ENCODE data around the gene OXNAD1.

OXNAD1 gene

DNA sequence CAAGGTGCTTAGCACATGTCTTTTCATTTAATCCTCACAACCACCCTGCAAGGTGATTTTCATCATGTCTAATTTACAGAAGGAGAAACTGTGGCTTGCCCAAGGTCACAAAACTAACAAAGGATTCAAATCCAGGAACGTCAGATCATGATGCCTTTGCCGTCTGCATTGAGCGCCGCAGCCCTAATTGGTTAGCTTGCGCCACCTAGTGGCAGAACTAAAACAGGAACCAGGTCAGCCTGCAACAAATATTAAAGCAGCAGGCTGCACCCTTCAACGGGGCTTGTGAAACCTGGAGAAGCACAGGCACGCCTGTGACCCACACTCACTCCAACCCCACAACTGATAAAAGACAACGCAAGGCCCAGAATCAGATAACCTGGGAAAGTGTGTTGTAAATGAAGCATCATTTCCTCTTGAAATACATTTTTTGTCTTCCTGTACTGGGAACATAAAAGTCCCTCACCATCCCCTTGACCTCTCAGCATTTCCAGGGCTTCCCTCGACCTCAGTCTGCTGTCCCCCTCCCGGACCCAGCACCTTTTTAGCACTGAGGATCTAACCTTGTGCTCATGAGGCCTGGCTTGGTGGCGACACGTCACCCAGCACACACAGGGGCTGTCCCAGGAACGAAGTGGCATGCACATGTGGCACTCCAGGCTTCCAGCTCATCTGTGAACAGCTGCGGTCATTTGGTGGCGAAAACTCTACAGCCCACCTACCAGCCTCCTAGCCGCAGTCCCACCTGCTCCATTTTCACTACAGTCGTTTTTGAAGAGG, 17.5 kb upstream of the OXNAD1 start:
- peak; percentile 80 for DNase-seq (ENCODE audit: low spot score)

DNA sequence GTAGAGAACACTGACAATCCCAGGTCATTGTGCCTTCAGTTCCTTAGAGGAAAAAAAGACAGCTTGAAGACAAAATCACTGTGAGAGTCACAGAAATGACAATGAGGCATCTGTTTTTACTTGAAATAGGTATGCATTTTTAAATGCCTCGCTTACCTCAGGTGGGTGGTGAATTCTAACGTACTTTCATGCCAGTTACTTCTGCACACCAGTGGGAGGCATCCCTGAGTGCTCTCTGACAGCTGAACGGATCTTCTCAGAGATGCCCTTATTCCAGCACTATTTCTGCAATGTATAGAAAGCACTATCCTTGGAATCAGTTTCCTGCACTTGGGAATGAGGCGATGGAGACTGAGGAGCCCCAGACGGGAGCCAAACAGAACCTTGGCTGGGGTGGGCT, 16.5 kb upstream of the OXNAD1 start:
- no peak for DNase-seq (ENCODE audit: low spot score)

DNA sequence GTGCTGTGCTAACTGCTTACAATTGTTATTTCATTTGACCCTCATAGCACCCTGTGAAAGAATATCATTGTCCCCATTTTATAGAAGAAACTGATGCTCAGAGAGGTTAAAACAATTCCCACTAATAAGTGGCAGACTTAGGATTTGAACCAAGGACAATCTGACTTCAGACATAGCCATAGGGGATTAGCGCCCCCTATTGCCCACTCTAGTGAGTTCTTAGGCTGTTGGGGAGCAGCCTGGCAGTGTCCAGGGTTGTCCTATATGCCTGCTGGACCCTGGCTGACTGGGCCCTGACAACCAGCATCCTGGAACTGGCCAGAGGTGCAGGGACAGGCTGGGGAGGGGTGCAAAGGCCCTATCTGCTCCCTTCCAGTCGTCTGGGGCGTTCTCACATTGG, 15.7 kb upstream of the OXNAD1 start:
- DNase-seq (ENCODE audit: low spot score), result no peak

DNA sequence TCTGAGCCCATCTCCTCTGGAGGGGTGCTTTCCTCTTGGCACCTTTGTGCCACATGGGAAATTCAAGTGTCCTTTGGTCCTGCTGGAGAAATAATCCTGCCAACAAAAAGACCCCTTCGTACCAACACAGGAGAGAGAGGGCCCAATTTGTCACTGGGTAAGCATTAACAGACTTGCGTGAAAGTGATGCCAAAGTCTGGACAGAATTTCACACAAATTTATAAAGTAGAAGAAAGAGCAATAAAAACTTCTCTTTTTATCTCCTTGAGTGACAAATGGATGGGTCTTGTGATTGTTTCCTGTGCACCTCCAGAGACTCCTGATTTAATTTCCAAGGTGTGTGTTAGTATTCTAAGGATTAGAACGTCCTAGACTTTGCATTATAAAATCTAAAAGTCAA, 15.1 kb upstream of the OXNAD1 start:
- no peak for DNase-seq (ENCODE audit: low spot score)

DNA sequence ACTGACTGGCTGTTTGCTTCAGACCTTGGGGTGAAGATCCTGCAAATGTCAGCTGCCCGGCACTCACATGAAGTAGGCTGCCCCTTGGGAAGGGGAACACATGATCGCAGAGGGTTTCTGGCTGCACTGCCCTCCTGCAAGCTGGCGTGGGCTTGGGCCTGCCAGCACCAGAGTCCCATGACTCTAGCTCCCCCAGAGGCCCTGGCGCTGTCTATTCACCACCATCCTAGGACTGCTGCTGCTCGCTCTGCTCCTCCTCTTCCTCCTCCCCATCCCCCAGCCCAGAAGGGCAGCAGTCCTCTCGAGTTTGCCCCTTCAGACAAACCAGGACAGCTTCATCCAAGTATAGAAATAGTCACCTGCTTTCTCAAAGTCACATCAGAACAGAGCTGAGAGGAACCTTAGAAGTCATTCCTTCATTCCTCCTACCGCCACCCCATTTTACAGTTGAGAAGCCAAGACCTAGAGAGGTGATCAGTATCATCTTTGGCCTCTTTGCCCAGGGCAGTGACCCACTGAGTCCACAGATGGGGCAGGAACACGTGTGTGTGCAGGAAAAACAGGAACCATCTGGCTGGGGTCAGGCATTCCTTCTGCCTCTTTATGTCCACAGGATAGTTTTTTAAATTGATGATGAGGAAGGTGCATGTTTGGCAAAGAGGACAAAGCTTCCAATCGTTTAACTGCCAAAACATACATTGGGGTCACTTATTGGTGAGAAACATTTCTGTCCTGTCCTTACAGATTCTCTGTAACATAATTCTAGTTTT, 13.5 kb upstream of the OXNAD1 start:
- no peak for DNase-seq (ENCODE audit: low spot score)

GRCh38 chr3:16252243-16252978, 12.6 kb upstream of the OXNAD1 start:
- no peak for DNase-seq (ENCODE audit: low spot score)

DNA sequence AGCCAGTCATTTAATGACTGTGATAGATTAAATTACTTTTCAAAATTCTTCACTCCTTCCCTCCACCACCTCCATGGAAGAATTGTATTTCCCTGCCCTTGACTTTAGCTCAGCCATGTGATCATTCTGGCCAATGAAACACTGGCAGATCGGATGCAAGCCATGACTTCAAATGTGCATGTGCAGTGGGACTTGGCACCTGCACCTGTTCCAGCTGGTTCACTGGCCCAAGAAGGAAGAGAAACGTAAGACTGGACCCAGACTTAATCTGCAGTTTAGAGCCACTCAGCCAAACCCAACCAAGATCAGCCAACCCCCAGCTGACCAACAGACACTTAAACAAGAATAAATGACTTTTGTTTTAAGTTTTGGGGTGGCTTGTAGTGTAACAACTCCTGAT, 12.0 kb upstream of the OXNAD1 start:
- no peak for DNase-seq (ENCODE audit: low spot score)

DNA sequence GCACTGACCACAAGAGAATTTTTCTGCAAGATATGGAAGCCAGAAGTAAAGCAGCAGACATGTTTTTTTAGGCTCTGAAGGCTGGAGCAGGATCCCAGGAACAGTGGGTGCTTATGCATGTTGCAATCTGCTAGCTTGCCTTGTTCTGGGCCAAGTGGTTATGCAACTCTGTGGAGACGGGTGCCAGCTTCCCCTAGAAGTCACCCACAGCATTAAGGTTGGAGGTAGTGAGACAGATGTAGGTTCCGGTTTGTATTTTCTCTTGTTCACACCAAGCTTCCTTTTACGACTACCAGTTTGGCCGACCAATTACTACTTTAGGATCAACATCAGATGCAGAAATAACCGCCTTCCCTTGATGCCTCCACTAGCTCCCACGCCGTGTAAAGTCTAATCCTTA, 11.4 kb upstream of the OXNAD1 start:
- no peak for DNase-seq (ENCODE audit: low spot score)

GRCh38 chr3:16254916-16255315, 10.1 kb upstream of the OXNAD1 start:
- no peak for DNase-seq (ENCODE audit: low spot score)

DNA sequence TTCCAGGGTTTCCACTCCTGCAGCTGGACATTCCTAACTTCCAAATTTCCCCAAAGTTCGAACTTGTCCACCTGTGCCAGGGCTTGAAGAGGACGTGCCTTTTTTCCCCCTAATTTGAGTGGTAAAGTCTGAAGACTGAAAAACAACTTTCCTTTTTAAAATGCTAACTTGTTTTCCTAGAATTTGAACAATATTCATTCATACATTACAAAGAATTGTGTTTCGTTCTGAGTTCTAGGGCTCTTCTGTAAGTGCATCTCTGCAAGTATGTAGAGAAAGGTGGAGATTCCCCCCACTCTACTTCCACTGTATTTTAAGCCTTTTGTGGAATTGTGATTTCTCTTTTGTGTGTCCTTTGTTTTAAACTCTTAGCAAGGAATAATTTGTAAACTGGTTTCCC, 9.7 kb upstream of the OXNAD1 start:
- no peak for DNase-seq (ENCODE audit: low spot score)

GRCh38 chr3:16255726-16256125, 9.3 kb upstream of the OXNAD1 start:
- DNase-seq (ENCODE audit: low spot score), result no peak

DNA sequence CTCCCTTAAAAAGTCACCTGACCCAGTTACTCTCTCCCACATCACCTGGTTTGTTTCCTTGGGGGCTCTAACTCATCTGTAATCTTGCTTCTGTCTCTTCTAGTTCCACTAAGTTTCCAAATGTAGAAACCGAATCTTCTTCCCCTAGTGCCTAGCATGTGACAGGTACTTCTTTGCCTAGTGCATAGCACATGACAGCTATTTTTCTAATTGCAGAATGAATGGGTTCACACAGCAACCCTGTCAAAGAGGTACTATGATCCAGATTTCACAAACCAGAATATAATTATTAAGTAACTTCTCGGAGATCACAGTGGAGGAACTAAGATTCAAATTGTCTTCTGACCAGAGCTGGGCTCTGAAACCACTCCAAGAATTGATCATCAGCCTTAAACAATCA, 7.7 kb upstream of the OXNAD1 start:
- no peak for DNase-seq (ENCODE audit: low spot score)

GRCh38 chr3:16258177-16258576, 6.8 kb upstream of the OXNAD1 start:
- no peak for DNase-seq (ENCODE audit: low spot score)

DNA sequence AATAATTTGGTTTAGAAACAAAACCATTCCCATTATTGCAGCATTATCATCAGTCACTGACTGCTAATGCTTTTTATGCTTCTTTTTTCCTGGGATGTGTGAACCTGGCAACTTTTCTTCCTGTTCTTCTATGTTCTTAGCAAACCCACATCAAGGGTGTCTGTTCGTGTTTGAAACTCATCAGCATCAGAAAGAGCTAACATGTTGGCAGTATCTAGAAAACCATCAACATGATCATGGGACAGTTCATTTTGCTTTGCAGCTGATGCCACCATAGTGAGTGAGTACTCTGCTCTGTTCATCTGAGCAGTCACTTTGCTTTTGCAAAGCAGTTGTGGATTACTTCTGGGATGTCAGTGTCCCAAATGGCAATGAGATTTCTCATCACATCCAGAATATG, 6.1 kb upstream of the OXNAD1 start:
- no peak for DNase-seq (ENCODE audit: low spot score)

DNA sequence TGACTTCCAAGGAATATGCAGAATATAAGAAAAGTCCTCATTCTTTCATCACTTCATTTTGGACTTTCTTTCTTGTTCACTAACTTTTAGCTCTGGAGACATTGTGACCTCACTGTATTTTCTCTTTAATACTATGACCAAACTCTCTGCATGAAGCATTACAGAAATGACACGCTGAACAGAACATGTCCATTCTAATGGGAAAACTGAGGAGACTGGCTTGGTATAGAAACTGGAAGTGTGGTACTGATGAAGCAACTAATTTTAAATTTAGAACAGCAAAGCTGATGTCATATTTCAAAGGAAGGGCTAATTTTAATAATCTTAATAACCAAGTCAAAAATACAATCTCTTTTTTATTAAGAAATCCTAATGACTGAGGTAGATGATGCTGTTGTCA, 5.0 kb upstream of the OXNAD1 start:
- no peak for DNase-seq (ENCODE audit: low spot score)

DNA sequence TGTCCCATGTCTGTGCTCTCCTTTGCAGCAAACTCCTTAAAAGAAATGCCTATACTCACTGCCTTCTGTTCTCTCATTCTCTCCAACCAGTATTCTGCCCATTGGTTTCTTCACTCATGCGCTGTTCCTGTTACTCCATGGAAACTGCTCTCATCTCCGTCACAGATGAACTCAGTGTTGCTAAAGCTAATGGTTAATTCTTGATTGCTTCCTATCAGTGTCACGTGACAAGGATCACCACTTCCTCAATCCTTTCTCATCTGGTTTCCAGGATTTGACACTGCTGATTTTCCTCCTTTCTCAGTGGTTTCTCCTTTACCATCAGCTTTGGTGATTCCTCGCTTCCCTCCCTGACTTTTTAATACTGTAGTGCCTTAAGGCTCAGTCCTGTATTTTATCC, 2.8 kb upstream of the OXNAD1 start:
- DNase-seq (ENCODE audit: low spot score), result no peak

DNA sequence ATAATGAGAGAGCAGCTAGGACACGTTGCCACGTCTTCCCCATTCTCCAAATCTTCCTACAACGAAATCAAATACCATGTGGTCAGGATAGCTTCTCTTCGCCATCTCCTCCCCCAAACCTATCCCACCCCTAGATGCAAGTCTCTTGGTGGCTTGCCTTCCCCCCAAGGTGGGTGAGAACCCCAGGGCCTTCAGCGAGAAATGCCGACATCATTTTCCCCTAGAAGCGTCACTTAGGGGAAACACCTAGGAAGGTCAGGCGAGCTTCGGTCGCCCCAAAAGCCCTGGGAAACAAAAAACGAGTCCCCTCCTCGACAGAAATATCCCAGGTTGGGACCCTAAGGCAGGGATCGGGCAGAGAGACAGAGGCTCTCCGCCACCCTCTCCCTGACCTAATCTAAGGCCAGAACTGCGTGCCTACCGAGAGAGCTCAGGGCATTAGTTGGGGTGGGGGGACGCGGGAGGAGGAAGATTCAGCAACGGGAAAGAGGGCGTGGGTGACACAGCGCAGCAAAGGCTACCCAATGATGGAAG, 771 bp upstream of the OXNAD1 start:
- no peak for DNase-seq (ENCODE audit: low spot score)

GRCh38 chr3:16265455-16265786, 409 bp downstream of the OXNAD1 start:
- no peak for DNase-seq (ENCODE audit: low spot score)

GRCh38 chr3:16266714-16267113, 1.7 kb downstream of the OXNAD1 start:
- DNase-seq (ENCODE audit: low spot score), result no peak

- DNase-seq (ENCODE audit: low spot score), result no peak
These were observed 5.8 kb downstream of the OXNAD1 start for GRCh38 chr3:16270855-16271254.

- no peak for DNase-seq (ENCODE audit: low spot score)
These were observed 7.6 kb downstream of the OXNAD1 start for GRCh38 chr3:16272588-16272987.

- no peak for DNase-seq (ENCODE audit: low spot score)
These were observed 8.9 kb downstream of the OXNAD1 start for GRCh38 chr3:16273867-16274266.

GRCh38 chr3:16277471-16277870, 12.5 kb downstream of the OXNAD1 start:
- no peak for DNase-seq (ENCODE audit: low spot score)
